ENCODE data around the gene SH3PXD2A.

GRCh38 chr10:103708627-103709288, 146.6 kb downstream of the SH3PXD2A start:
- TF ChIP-seq CTCF (IDR thresholded peaks at IDR 0.05) (no peak), EZH2 (IDR thresholded peaks at IDR 0.05; ENCODE audit: borderline replicate concordance, insufficient read depth, low read depth, low read length, poor library complexity, severe bottlenecking) (no peak)
